SK-N-SH (cell line): ENCODE measurements around the gene RNPEPL1.

Source experiments
- EP300 ChIP-seq, 2 experiments: IDR thresholded peaks; 2 replicates each; pipeline versions ENCODE4 v1.4.0 to v1.6.1; 2012; ENCODE audit warnings: borderline replicate concordance in 1 of 2, low read depth in 1 of 2, low read length in 1 of 2
- EZH2phosphoT487 ChIP-seq: fragments of 200-600 bp; sonication (generic); IDR thresholded peaks from 2 replicates; pipeline ENCODE4 v1.6.1; 2017; ENCODE audit warnings: low read depth, mixed run types, mild to moderate bottlenecking, antibody characterized with exemption, moderate library complexity, borderline replicate concordance
- FOSL2 ChIP-seq: IDR thresholded peaks from 2 replicates; pipeline ENCODE4 v1.4.0; 2012; ENCODE audit warnings: low read depth, mild to moderate bottlenecking, moderate library complexity, borderline replicate concordance
- FOXJ3 ChIP-seq: sonication (generic); formaldehyde crosslinking; IDR thresholded peaks from 2 replicates; pipeline ENCODE4 v1.5.1; 2020; ENCODE audit warnings: mild to moderate bottlenecking, missing genetic modification reagents
- FOXM1 ChIP-seq: IDR thresholded peaks from 2 replicates; pipeline ENCODE4 v1.4.0; 2012; ENCODE audit warnings: low read depth, mild to moderate bottlenecking
- GABPA ChIP-seq: IDR thresholded peaks from 2 replicates; pipeline ENCODE4 v1.4.0; 2012; ENCODE audit warnings: low read depth, mild to moderate bottlenecking
- POLR2AphosphoS5 ChIP-seq: IDR thresholded peaks from 2 replicates; pipeline ENCODE4 v1.6.1; 2012; ENCODE audit warnings: low read depth, low read length
- SIN3A ChIP-seq: IDR thresholded peaks from 2 replicates; pipeline ENCODE4 v1.6.1; 2012; ENCODE audit warnings: low read depth, mild to moderate bottlenecking, low read length, moderate library complexity, borderline replicate concordance
- TAF1 ChIP-seq: IDR thresholded peaks from 2 replicates; pipeline ENCODE4 v1.6.1; 2012; ENCODE audit warnings: low read depth, mild to moderate bottlenecking, low read length, moderate library complexity, borderline replicate concordance
- TCF12 ChIP-seq: IDR thresholded peaks from 2 replicates; pipeline ENCODE4 v1.4.0; 2012
- YY1 ChIP-seq: IDR thresholded peaks from 2 replicates; pipeline ENCODE4 v1.4.0; 2012; ENCODE audit warnings: low read depth, mild to moderate bottlenecking
- TF ChIP-seq, protein P1 (sequence below): fragments of 200-600 bp; sonication (generic); IDR thresholded peaks from 2 replicates; pipeline ENCODE4 v1.6.1; 2017; ENCODE audit warnings: antibody characterized with exemption, mild to moderate bottlenecking, moderate library complexity
- TF ChIP-seq, protein P2 (sequence below): fragments of 150-350 bp; IDR thresholded peaks from 2 replicates; pipeline ENCODE4 v1.6.1; 2016; ENCODE audit warnings: mild to moderate bottlenecking, low read depth, low read length

GRCh38 chr2:240579771-240580614 is 11.7 kb downstream of the RNPEPL1 start:
- TF ChIP-seq, protein P1, sequence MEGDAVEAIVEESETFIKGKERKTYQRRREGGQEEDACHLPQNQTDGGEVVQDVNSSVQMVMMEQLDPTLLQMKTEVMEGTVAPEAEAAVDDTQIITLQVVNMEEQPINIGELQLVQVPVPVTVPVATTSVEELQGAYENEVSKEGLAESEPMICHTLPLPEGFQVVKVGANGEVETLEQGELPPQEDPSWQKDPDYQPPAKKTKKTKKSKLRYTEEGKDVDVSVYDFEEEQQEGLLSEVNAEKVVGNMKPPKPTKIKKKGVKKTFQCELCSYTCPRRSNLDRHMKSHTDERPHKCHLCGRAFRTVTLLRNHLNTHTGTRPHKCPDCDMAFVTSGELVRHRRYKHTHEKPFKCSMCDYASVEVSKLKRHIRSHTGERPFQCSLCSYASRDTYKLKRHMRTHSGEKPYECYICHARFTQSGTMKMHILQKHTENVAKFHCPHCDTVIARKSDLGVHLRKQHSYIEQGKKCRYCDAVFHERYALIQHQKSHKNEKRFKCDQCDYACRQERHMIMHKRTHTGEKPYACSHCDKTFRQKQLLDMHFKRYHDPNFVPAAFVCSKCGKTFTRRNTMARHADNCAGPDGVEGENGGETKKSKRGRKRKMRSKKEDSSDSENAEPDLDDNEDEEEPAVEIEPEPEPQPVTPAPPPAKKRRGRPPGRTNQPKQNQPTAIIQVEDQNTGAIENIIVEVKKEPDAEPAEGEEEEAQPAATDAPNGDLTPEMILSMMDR, result no peak
- TF ChIP-seq GABPA, result no peak
- no peak for TF ChIP-seq YY1
- no peak for TF ChIP-seq EZH2phosphoT487
- TF ChIP-seq EP300 (IDR thresholded peaks at IDR 0.05; ENCODE audit: borderline replicate concordance in 1 of 2, low read depth in 1 of 2, low read length in 1 of 2), result no peak
- TF ChIP-seq POLR2AphosphoS5, result no peak
- no peak for TF ChIP-seq TAF1
- TF ChIP-seq FOSL2, result peak; percentile 37; the same call in 1 of the 2 replicates
- no peak for TF ChIP-seq FOXM1
- no peak for TF ChIP-seq TCF12
- no peak for TF ChIP-seq SIN3A
- no peak for TF ChIP-seq FOXJ3 (CRISPR knock-in tag)
- TF ChIP-seq, protein P2, sequence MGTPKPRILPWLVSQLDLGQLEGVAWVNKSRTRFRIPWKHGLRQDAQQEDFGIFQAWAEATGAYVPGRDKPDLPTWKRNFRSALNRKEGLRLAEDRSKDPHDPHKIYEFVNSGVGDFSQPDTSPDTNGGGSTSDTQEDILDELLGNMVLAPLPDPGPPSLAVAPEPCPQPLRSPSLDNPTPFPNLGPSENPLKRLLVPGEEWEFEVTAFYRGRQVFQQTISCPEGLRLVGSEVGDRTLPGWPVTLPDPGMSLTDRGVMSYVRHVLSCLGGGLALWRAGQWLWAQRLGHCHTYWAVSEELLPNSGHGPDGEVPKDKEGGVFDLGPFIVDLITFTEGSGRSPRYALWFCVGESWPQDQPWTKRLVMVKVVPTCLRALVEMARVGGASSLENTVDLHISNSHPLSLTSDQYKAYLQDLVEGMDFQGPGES, result no peak
